Ishikawa (cell line): ENCODE data around the gene CHST11.

Experiments
- CEBPB ChIP-seq: IDR thresholded peaks from 2 replicates; pipeline ENCODE4 v1.6.1; 2012
- CREB1 ChIP-seq: IDR thresholded peaks from 2 replicates; pipeline ENCODE4 v1.6.1; 2012; ENCODE audit warnings: low read depth
- EGR1 ChIP-seq: IDR thresholded peaks from 2 replicates; pipeline ENCODE4 v1.6.1; 2012
- EP300 ChIP-seq: IDR thresholded peaks from 2 replicates; pipeline ENCODE4 v1.6.1; 2012; ENCODE audit warnings: borderline replicate concordance
- FOXM1 ChIP-seq: IDR thresholded peaks from 2 replicates; pipeline ENCODE4 v1.6.1; 2012; ENCODE audit warnings: low read depth, borderline replicate concordance
- NFIC ChIP-seq: IDR thresholded peaks from 2 replicates; pipeline ENCODE4 v1.6.1; 2012
- RAD21 ChIP-seq: IDR thresholded peaks from 2 replicates; pipeline ENCODE4 v1.6.1; 2012; ENCODE audit warnings: low read depth
- TAF1 ChIP-seq: IDR thresholded peaks from 2 replicates; pipeline ENCODE4 v1.6.1; 2012; ENCODE audit warnings: low read depth, mild to moderate bottlenecking
- TCF12 ChIP-seq: IDR thresholded peaks from 2 replicates; pipeline ENCODE4 v1.6.1; 2012; ENCODE audit warnings: low read depth
- TEAD4 ChIP-seq: IDR thresholded peaks from 2 replicates; pipeline ENCODE4 v1.6.1; 2012
- YY1 ChIP-seq: IDR thresholded peaks from 2 replicates; pipeline ENCODE4 v1.6.1; 2012; ENCODE audit warnings: low read depth
- ZBTB7A ChIP-seq: IDR thresholded peaks from 2 replicates; pipeline ENCODE4 v1.6.1; 2012; ENCODE audit warnings: low read depth
- TF ChIP-seq, protein P1 (sequence below): IDR thresholded peaks from 2 replicates; pipeline ENCODE4 v1.6.1; 2012
- TF ChIP-seq, protein P2 (sequence below): IDR thresholded peaks from 2 replicates; pipeline ENCODE4 v1.6.1; 2012
- TF ChIP-seq, protein P3 (sequence below): IDR thresholded peaks from 2 replicates; pipeline ENCODE4 v1.6.1; 2012; ENCODE audit warnings: low read depth, mild to moderate bottlenecking

The CHST11 gene

DNA sequence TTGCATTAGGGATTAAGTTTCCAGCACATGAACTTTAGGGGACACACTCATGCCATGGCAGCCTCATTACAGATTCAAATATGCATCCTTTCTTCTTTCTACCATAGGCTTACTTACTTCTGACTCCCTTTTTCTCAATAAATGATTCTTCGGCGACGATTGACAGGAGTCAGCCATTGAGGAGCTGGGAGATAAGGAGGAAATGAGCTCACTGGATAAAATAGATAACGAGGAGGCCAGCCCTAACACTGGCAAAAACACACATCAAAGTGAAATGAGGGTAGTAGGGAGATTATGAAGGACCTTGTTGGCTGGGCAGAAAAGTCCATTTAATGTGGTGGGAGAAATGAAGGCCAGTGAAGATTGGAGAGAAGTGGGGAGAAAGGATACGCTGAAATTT is 329.1 kb downstream of the CHST11 start:
- TF ChIP-seq CEBPB: no peak
- TF ChIP-seq, protein P1, sequence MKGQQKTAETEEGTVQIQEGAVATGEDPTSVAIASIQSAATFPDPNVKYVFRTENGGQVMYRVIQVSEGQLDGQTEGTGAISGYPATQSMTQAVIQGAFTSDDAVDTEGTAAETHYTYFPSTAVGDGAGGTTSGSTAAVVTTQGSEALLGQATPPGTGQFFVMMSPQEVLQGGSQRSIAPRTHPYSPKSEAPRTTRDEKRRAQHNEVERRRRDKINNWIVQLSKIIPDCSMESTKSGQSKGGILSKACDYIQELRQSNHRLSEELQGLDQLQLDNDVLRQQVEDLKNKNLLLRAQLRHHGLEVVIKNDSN: no peak
- TF ChIP-seq TEAD4: no peak
- TF ChIP-seq, protein P2, sequence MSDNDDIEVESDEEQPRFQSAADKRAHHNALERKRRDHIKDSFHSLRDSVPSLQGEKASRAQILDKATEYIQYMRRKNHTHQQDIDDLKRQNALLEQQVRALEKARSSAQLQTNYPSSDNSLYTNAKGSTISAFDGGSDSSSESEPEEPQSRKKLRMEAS: no peak
- TF ChIP-seq EP300: no peak
- no peak for TF ChIP-seq TCF12
- TF ChIP-seq CREB1: no peak
- TF ChIP-seq NFIC: no peak
- TF ChIP-seq, protein P3, sequence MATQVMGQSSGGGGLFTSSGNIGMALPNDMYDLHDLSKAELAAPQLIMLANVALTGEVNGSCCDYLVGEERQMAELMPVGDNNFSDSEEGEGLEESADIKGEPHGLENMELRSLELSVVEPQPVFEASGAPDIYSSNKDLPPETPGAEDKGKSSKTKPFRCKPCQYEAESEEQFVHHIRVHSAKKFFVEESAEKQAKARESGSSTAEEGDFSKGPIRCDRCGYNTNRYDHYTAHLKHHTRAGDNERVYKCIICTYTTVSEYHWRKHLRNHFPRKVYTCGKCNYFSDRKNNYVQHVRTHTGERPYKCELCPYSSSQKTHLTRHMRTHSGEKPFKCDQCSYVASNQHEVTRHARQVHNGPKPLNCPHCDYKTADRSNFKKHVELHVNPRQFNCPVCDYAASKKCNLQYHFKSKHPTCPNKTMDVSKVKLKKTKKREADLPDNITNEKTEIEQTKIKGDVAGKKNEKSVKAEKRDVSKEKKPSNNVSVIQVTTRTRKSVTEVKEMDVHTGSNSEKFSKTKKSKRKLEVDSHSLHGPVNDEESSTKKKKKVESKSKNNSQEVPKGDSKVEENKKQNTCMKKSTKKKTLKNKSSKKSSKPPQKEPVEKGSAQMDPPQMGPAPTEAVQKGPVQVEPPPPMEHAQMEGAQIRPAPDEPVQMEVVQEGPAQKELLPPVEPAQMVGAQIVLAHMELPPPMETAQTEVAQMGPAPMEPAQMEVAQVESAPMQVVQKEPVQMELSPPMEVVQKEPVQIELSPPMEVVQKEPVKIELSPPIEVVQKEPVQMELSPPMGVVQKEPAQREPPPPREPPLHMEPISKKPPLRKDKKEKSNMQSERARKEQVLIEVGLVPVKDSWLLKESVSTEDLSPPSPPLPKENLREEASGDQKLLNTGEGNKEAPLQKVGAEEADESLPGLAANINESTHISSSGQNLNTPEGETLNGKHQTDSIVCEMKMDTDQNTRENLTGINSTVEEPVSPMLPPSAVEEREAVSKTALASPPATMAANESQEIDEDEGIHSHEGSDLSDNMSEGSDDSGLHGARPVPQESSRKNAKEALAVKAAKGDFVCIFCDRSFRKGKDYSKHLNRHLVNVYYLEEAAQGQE: no peak
- TF ChIP-seq EGR1: no peak
- no peak for TF ChIP-seq FOXM1
- no peak for TF ChIP-seq RAD21
- no peak for TF ChIP-seq TAF1
- TF ChIP-seq ZBTB7A: no peak
- no peak for TF ChIP-seq YY1

DNA sequence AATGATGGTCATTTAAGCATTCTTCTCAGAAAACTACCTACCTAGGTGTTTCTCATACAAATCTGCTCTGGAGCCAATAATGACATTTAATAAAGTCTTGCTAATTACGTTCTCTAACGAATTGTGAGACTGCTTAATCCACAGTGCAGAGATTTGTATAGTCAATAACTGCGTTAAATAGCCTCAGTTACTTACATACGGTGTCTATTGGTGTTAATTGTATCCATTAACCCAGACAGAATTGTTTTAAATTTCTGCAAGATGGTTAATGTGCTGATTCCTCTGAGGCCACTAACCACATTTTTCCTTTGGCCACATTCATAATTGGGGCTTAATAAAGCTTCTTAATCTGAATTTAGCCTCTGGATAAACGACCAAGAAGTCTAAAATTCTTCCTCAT is 329.6 kb downstream of the CHST11 start:
- TF ChIP-seq, protein P1: no peak
- TF ChIP-seq RAD21 (no peak), ZBTB7A (no peak), TAF1 (no peak)

DNA sequence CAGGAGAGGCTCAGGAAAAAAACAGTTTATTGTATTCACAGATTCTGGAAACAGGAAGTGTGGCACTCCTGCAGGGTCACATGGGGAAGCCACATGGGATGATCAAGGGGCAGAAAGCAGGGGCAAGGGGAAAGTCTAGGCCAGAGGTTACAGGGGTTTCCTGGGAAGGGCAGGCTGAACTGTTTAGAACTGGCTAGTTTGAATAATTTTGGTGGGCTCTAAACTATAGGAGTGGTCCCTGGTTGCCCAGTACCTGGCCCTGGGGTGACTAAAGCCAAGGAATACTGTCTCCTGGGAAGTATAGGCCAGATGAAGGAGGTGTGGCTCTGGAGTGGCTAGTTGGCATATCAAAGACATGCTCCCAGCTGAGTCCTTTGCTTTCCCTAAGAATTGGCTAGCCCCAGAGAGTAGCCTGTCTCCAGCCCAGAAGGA is 332.1 kb downstream of the CHST11 start:
- TF ChIP-seq, protein P1: peak; percentile 27; the same call in 1 of the 2 replicates
- TF ChIP-seq TEAD4: no peak
- no peak for TF ChIP-seq CEBPB

DNA sequence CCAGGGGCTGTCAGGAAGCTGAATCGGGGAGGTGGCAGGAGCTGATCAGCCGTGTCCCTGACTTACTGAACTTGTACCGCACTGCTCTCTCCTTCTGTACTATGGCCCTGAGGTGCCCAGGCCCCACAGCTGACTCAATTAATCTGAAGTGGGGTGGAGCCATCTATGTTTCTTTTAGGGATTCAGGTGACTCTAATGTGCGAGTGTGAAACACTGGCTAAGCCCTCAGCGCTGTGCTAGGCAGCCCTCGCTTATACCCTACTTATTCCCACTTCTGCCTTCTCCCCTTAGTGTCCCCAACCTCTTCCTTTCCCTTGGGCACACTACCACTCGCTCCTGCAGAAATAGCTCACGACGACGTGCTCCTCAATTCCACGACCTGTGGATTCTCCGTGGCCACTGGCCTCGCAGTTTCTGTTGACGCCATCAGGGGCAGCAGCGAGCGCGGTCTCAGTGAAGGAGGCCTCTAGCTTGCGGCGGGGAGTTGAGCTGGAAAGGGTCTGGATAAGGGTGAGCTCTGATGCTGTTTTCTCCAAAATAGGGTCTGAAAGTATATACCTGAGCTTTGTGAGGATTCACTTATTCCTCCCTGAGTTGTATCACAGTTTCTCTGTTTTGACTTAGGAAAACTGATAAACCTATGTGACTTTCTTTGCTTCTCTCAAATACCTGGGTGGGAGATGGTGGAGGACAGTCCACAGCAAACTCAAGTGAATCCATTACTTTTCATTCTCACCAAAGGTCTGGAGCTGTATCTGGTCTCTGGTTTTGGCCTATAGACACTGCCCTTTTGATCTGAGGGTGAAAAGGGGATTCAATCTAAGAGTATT is 333.8 kb downstream of the CHST11 start:
- TF ChIP-seq RAD21 (peak; percentile 41; the same call in 1 of the 2 replicates), YY1 (no peak)

DNA sequence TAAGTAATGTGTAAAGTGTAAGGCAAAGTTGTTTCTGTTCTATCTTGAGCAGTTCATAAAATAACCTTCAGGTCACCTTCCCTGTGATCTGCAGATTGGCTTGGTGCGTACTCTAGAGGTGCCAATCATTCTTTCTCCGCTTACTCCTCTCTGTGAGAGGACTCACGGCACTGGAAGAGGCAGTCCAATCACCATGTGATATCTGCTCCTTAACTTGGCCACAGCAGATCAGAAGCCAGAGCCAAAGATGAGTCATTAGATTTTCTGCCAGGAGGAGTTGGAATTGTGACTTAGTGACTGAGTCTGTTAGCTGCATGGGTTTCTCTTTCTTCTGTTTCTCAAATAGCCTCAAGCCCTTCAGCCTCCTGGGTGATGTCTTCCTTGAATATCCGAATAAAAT is 335.8 kb downstream of the CHST11 start:
- TF ChIP-seq CEBPB (no peak), CREB1 (no peak), NFIC (no peak), TEAD4 (no peak)
- TF ChIP-seq, protein P3: no peak

DNA sequence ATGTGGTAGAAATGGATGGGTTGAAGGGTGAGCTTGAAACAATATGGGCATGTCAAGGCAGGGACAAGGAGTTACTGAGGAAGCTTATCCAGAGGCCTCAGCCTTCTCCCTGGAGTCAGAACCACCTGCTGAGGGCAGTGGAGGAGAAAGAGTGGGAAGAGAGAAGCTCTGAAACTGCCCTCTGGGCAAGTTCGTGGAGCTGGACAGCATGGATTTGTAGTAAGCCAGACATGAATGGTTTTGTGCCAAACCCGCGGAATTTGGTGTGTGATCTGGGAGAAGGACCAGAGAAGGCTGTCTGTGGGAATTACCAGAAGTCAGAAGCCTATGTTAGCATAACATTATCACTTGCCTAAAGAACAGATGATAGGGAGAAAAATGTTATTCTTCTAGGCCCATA is 336.5 kb downstream of the CHST11 start:
- TF ChIP-seq, protein P1: no peak
- no peak for TF ChIP-seq ZBTB7A
- no peak for TF ChIP-seq CEBPB
- no peak for TF ChIP-seq CREB1
- TF ChIP-seq EGR1: no peak
